ENCODE measurements around the gene GORASP2. TPM values are rescaled to one million over a fixed set of nuclear protein-coding genes. Genes with fewer than 3 reads are reported as not detected.
"Not testable (repeated sequence)": the region's sequence is repeated elsewhere in the genome, so short reads cannot be mapped to it uniquely, and the experiment has no call there.

Gene GORASP2
- total RNA-seq, 1 experiment from 2014 or later = 89.3 TPM

GRCh38 chr2:170897108-170897507, 31.9 kb upstream of the GORASP2 start:
- Histone ChIP-seq H3K36me3 (ENCODE audit: insufficient read depth, low read length, poor library complexity, severe bottlenecking) (no peaks in the 10 kb centered on the region), H3K4me1 (ENCODE audit: insufficient read depth, low read length, poor library complexity, severe bottlenecking) (no peaks in the 10 kb centered on the region), H3K9me3 (ENCODE audit: low read depth, low read length, poor library complexity, severe bottlenecking) (no peaks in the 10 kb centered on the region), H3K27me3 (replicated peaks; ENCODE audit: insufficient read depth, low read depth, low read length, poor library complexity) (no peaks in the 10 kb centered on the region), H3K4me3 (ENCODE audit: low read depth, low read length, poor library complexity, severe bottlenecking) (no peak overlapping the region), H3K27ac (ENCODE audit: low read depth, low read length, poor library complexity, severe bottlenecking) (no peak overlapping the region)
- no TSS peak for BruUV-seq (replicated peaks)
- ChIA-PET POLR2A (ENCODE audit: low non-redundant PET) (no interaction called here), CTCF (no interaction called here)
- TF ChIP-seq EZH2 (IDR thresholded peaks at IDR 0.05; ENCODE audit: borderline replicate concordance, low read depth, low read length, poor library complexity, severe bottlenecking) (no peak), CTCF (conservative IDR thresholded peaks at IDR 0.05; ENCODE audit: low read depth, low read length) (no peak)
- no peak for DNase-seq (ENCODE audit: low spot score)
- intact Hi-C loops (cut with micrococcal nuclease; ENCODE audit: unreplicated experiment) = no loop called here

- Histone ChIP-seq H3K4me1 (ENCODE audit: insufficient read depth, low read length, poor library complexity, severe bottlenecking) (no peaks in the 10 kb centered on the region), H3K4me3 (ENCODE audit: low read depth, low read length, poor library complexity, severe bottlenecking) (no peak overlapping the region), H3K27ac (ENCODE audit: low read depth, low read length, poor library complexity, severe bottlenecking) (no peak overlapping the region), H3K27me3 (replicated peaks; ENCODE audit: insufficient read depth, low read depth, low read length, poor library complexity) (no peaks in the 10 kb centered on the region), H3K9me3 (ENCODE audit: low read depth, low read length, poor library complexity, severe bottlenecking) (peaks cover 8% of the 10 kb centered on the region), H3K36me3 (ENCODE audit: insufficient read depth, low read length, poor library complexity, severe bottlenecking) (no peaks in the 10 kb centered on the region)
- no peak for DNase-seq (ENCODE audit: low spot score)
- BruUV-seq (replicated peaks) = no TSS peak
- no peak for TF ChIP-seq EZH2 (IDR thresholded peaks at IDR 0.05; ENCODE audit: borderline replicate concordance, low read depth, low read length, poor library complexity, severe bottlenecking)
- no peak for TF ChIP-seq CTCF (conservative IDR thresholded peaks at IDR 0.05; ENCODE audit: low read depth, low read length)
- intact Hi-C loops (cut with micrococcal nuclease; ENCODE audit: unreplicated experiment) = no loop called here
- ChIA-PET POLR2A (ENCODE audit: low non-redundant PET) (no interaction called here), CTCF (no interaction called here)
These were observed 23.2 kb upstream of the GORASP2 start for GRCh38 chr2:170905864-170906263.

DNA sequence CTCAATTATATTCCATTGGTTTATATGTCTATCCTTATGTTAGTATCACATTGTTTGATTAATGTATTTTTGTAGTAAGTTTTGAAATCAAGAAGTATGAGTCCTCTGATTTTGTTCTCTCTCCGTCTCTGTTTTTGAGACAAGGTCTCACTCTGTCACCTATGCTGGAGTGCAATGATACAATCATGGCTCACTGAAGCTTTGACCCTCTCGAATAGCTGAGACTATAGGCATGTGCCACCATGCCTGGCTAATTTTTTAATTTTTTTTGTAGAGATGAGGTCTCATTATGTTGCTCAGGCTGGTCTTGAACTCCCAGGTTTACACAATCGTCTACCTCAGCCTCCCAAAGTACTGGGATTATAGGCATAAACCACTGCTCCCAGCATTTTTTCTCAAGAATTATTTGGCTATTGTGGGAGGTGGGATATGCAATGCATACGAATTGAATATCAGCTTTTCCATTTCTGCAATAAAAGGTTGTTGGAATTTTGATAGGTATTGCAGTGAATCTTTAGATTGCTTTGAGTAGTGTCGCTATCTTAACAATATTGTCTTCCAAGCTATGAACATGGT, 17.7 kb upstream of the GORASP2 start:
- Histone ChIP-seq H3K27ac (ENCODE audit: low read depth, low read length, poor library complexity, severe bottlenecking) (no peak overlapping the region), H3K36me3 (ENCODE audit: insufficient read depth, low read length, poor library complexity, severe bottlenecking) (no peaks in the 10 kb centered on the region), H3K4me1 (ENCODE audit: insufficient read depth, low read length, poor library complexity, severe bottlenecking) (no peaks in the 10 kb centered on the region), H3K4me3 (ENCODE audit: low read depth, low read length, poor library complexity, severe bottlenecking) (no peak overlapping the region), H3K27me3 (replicated peaks; ENCODE audit: insufficient read depth, low read depth, low read length, poor library complexity) (no peaks in the 10 kb centered on the region), H3K9me3 (ENCODE audit: low read depth, low read length, poor library complexity, severe bottlenecking) (peaks cover 25% of the 10 kb centered on the region)
- TF ChIP-seq CTCF (conservative IDR thresholded peaks at IDR 0.05; ENCODE audit: low read depth, low read length) (no peak), EZH2 (IDR thresholded peaks at IDR 0.05; ENCODE audit: borderline replicate concordance, low read depth, low read length, poor library complexity, severe bottlenecking) (no peak)
- no peak for DNase-seq (ENCODE audit: low spot score)
- ChIA-PET POLR2A (ENCODE audit: low non-redundant PET) (no interaction called here), CTCF (no interaction called here)
- BruUV-seq (replicated peaks) = no TSS peak
- intact Hi-C loops (cut with micrococcal nuclease; ENCODE audit: unreplicated experiment) = no loop called here

- BruUV-seq (replicated peaks); POLR2A ChIA-PET (ENCODE audit: low non-redundant PET); CTCF ChIA-PET; intact Hi-C loops (cut with micrococcal nuclease; ENCODE audit: unreplicated experiment); H3K4me1 ChIP-seq (ENCODE audit: insufficient read depth, low read length, poor library complexity, severe bottlenecking); H3K27ac ChIP-seq (ENCODE audit: low read depth, low read length, poor library complexity, severe bottlenecking); H3K27me3 ChIP-seq (replicated peaks; ENCODE audit: insufficient read depth, low read depth, low read length, poor library complexity); H3K4me3 ChIP-seq (ENCODE audit: low read depth, low read length, poor library complexity, severe bottlenecking); DNase-seq (ENCODE audit: low spot score); H3K36me3 ChIP-seq (ENCODE audit: insufficient read depth, low read length, poor library complexity, severe bottlenecking): not testable (repeated sequence)
- H3K9me3 ChIP-seq (ENCODE audit: low read depth, low read length, poor library complexity, severe bottlenecking) = peaks cover 36% of the 10 kb centered on the region
These were observed 13.9 kb upstream of the GORASP2 start for GRCh38 chr2:170914994-170915666.

All from A673 (cell line).